Neural progenitor cell (in vitro differentiated cells): ENCODE data around the gene NEDD4L.

Source experiments
- EZH2 ChIP-seq: fragments of 200-600 bp; sonication (generic); IDR thresholded peaks from 2 replicates; pipeline ENCODE4 v1.6.1; 2017; ENCODE audit warnings: antibody characterized with exemption, mild to moderate bottlenecking, moderate library complexity
- TF ChIP-seq, protein P1 (sequence below): fragments of 200-600 bp; sonication (generic); IDR thresholded peaks from 2 replicates; pipeline ENCODE4 v1.5.1; 2017; ENCODE audit warnings: antibody characterized with exemption, mild to moderate bottlenecking

DNA sequence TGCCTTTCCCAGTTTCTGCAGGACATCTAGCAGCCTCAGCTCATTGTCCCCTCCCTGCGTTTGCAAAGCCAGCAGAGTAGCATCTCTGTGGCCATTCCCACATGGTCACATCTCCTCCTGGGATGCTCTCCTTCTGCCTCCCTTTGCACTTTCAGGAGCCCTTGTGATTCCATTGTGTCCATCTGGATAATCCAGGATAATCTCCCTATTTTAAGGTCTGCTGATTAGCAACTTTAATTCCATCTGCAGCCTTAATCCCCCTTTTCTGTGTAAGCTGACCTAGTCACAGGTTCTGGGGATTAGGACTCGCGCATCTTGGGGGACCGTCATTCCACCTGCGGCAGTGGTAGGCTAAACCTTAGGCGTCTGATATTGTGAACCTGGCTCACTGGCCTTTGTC lies 70.7 kb downstream of the NEDD4L start:
- no peak for TF ChIP-seq EZH2
- TF ChIP-seq, protein P1, sequence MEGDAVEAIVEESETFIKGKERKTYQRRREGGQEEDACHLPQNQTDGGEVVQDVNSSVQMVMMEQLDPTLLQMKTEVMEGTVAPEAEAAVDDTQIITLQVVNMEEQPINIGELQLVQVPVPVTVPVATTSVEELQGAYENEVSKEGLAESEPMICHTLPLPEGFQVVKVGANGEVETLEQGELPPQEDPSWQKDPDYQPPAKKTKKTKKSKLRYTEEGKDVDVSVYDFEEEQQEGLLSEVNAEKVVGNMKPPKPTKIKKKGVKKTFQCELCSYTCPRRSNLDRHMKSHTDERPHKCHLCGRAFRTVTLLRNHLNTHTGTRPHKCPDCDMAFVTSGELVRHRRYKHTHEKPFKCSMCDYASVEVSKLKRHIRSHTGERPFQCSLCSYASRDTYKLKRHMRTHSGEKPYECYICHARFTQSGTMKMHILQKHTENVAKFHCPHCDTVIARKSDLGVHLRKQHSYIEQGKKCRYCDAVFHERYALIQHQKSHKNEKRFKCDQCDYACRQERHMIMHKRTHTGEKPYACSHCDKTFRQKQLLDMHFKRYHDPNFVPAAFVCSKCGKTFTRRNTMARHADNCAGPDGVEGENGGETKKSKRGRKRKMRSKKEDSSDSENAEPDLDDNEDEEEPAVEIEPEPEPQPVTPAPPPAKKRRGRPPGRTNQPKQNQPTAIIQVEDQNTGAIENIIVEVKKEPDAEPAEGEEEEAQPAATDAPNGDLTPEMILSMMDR, result no peak
